Mesothelial cell of epicardium (in vitro differentiated cells): Measurements from ENCODE around the gene RPL12. TPM values are rescaled to one million over a fixed set of nuclear protein-coding genes. Genes with fewer than 3 reads are reported as not detected.

Experiments used
- DNase-seq, 2 experiments: peaks; one replicate each; pipeline ENCODE4 v3.0.0; 2021; ENCODE audit warnings: low spot score in 2 of 2; ENCODE audit not compliant: unreplicated experiment in 2 of 2
- H3K27ac Mint-ChIP-seq: 2 replicates; pipeline ENCODE4 v1.8.0; 2021; ENCODE audit warnings: mixed read lengths
- H3K27me3 Mint-ChIP-seq: 2 replicates; pipeline ENCODE4 v1.8.0; 2021; ENCODE audit warnings: low read depth, mixed read lengths
- H3K36me3 Mint-ChIP-seq: 2 replicates; pipeline ENCODE4 v1.8.0; 2021; ENCODE audit warnings: mixed read lengths
- H3K4me1 Mint-ChIP-seq: 2 replicates; pipeline ENCODE4 v1.8.0; 2021; ENCODE audit warnings: mixed read lengths
- H3K4me3 Mint-ChIP-seq: 2 replicates; pipeline ENCODE4 v1.8.0; 2021; ENCODE audit warnings: mild to moderate bottlenecking, moderate library complexity, mixed read lengths
- H3K9me3 Mint-ChIP-seq: 2 replicates; pipeline ENCODE4 v1.8.0; 2021; ENCODE audit warnings: mixed read lengths
- total RNA-seq: library from RNA; stranded (reverse); gene quantifications from 3 replicates; pipeline ENCODE4 v1.2.1, GENCODE V29; 2021
- TF ChIP-seq, protein P1 (sequence below): fragments of 200-600 bp; sonication (generic); IDR thresholded peaks from one replicate; pipeline ENCODE4 v1.5.0; 2021; ENCODE audit warnings: antibody characterized with exemption; ENCODE audit not compliant: unreplicated experiment

The RPL12 gene
- total RNA-seq, 1 donor from 2014 or later, result 1,125 TPM

GRCh38 chr9:127417131-127418036 lies 33.8 kb downstream of the RPL12 start:
- Mint-ChIP-seq H3K9me3 (no peaks in the 10 kb centered on the region), H3K27ac (no peak overlapping the region)

DNA sequence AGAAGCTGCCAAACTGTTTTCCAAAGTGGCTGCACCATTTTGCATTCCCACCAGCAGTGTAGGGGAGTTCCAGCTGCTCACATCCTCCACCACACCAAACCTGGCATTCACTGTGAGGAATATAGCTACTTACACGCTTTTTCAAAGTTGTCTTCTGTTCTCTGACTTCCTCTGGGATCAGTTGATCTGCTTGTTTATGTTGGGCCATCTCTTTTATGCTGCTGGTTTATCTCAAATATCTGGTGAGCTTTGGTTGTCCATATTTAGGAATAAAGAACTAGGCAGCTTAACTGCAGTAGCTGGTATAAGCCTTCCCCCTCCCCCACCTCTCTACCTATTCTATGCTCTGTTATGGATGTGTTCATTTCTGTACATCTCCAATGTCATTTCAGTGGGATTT lies 35.5 kb downstream of the RPL12 start:
- H3K4me1 Mint-ChIP-seq, result peaks cover 19% of the 10 kb centered on the region
- H3K27me3 Mint-ChIP-seq, result no peaks in the 10 kb centered on the region
- no peak overlapping the region for H3K4me3 Mint-ChIP-seq
- peak overlapping the region; percentile 48 for H3K27ac Mint-ChIP-seq
- TF ChIP-seq, protein P1, sequence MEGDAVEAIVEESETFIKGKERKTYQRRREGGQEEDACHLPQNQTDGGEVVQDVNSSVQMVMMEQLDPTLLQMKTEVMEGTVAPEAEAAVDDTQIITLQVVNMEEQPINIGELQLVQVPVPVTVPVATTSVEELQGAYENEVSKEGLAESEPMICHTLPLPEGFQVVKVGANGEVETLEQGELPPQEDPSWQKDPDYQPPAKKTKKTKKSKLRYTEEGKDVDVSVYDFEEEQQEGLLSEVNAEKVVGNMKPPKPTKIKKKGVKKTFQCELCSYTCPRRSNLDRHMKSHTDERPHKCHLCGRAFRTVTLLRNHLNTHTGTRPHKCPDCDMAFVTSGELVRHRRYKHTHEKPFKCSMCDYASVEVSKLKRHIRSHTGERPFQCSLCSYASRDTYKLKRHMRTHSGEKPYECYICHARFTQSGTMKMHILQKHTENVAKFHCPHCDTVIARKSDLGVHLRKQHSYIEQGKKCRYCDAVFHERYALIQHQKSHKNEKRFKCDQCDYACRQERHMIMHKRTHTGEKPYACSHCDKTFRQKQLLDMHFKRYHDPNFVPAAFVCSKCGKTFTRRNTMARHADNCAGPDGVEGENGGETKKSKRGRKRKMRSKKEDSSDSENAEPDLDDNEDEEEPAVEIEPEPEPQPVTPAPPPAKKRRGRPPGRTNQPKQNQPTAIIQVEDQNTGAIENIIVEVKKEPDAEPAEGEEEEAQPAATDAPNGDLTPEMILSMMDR, result no peak
- H3K36me3 Mint-ChIP-seq, result peaks cover 8% of the 10 kb centered on the region
- no peak for DNase-seq
- H3K9me3 Mint-ChIP-seq, result no peaks in the 10 kb centered on the region

More at GRCh38 chr9:127417131-127418036, 33.8 kb downstream of the RPL12 start:
- no peaks in the 10 kb centered on the region for H3K27me3 Mint-ChIP-seq
- peaks cover 8% of the 10 kb centered on the region for H3K36me3 Mint-ChIP-seq
- DNase-seq, result no peak
- no peak overlapping the region for H3K4me3 Mint-ChIP-seq
- TF ChIP-seq, protein P1, result no peak
- peaks cover 23% of the 10 kb centered on the region for H3K4me1 Mint-ChIP-seq

GRCh38 chr9:127415141-127415540 lies 36.1 kb downstream of the RPL12 start:
- TF ChIP-seq, protein P1, result no peak

DNA sequence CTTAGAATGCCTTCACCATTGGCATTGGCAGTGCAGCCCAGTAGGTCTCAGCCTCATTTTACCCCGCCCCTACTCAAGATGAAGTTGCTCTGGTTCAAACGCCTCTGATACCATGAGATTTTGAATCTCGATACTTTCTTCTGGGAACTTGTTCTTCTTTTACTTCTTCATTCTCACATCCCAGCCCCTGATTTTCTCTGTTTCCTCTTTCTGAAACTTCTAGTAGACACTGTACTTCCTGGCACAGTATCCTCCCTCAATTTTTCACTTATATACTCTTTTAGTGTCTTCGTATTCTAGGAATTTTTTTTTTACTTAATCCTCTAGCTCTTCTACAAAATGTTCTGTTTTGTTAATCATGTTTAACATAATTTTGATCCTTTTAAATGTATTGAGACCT lies 40.1 kb downstream of the RPL12 start:
- DNase-seq, result no peak
- Mint-ChIP-seq H3K27ac (no peak overlapping the region), H3K4me3 (no peak overlapping the region), H3K4me1 (peaks cover 12% of the 10 kb centered on the region), H3K36me3 (peaks cover 13% of the 10 kb centered on the region), H3K27me3 (no peaks in the 10 kb centered on the region), H3K9me3 (no peaks in the 10 kb centered on the region)
- TF ChIP-seq, protein P1, result no peak

More at GRCh38 chr9:127415141-127415540, 36.1 kb downstream of the RPL12 start:
- peaks cover 19% of the 10 kb centered on the region for H3K4me1 Mint-ChIP-seq
- H3K4me3 Mint-ChIP-seq, result no peak overlapping the region
- H3K27ac Mint-ChIP-seq, result peak overlapping the region; percentile 10
- H3K36me3 Mint-ChIP-seq, result peaks cover 8% of the 10 kb centered on the region
- H3K9me3 Mint-ChIP-seq, result no peaks in the 10 kb centered on the region
- no peaks in the 10 kb centered on the region for H3K27me3 Mint-ChIP-seq
- no peak for DNase-seq

DNA sequence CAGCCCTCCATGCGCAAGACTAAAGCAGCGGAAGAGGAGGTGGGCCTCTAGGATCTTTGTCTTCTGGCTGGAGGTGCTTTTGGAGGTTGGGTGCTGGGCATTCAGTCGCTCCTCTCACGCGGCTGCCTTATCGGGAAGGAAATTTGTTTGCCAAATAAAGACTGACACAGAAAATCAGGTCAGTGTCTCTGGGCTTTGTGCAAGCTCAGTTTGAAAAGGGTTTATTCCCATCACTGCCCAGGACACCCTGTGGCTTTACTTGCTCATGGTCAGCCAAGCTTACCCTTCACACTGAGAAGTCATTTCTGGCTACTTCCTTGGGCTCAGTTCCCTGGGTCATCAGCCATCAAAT lies 43.7 kb downstream of the RPL12 start:
- DNase-seq, result no peak
- Mint-ChIP-seq H3K27ac (no peak overlapping the region), H3K9me3 (no peaks in the 10 kb centered on the region), H3K27me3 (no peaks in the 10 kb centered on the region), H3K4me1 (no peaks in the 10 kb centered on the region), H3K36me3 (peaks cover 5% of the 10 kb centered on the region), H3K4me3 (no peak overlapping the region)
- TF ChIP-seq, protein P1, result no peak
